Stimulated activated effector memory CD8-positive, alpha-beta T cell treated with anti-CD3 and anti-CD28 coated beads, Interleukin-12 subunit alpha, Interleukin-12 subunit beta, amount 100 ng/mL, for 72 hours (primary cell): Measurements from ENCODE around the gene METRNL.
"Not testable (repeated sequence)": the region's sequence is repeated elsewhere in the genome, so short reads cannot be mapped to it uniquely, and the experiment has no call there.

Experiments
- ATAC-seq: fragments of 150-1000 bp; cut with Tn5 transposase; 2 replicates; pipeline ENCODE4 v1.10.0; 2021
- DNase-seq, 2 donors: peaks; one replicate each; pipeline ENCODE4 v3.0.0; 2021 to 2022; ENCODE audit warnings: low spot score in 2 of 2
- H3K27ac Mint-ChIP-seq: one replicate; pipeline ENCODE4 v1.8.0; 2022; ENCODE audit warnings: mild to moderate bottlenecking, mixed read lengths
- H3K36me3 Mint-ChIP-seq: one replicate; pipeline ENCODE4 v1.8.0; 2022; ENCODE audit warnings: mild to moderate bottlenecking, mixed read lengths
- H3K4me1 Mint-ChIP-seq: one replicate; pipeline ENCODE4 v1.8.0; 2022; ENCODE audit warnings: mixed read lengths
- H3K4me3 Mint-ChIP-seq: one replicate; pipeline ENCODE4 v1.8.0; 2022; ENCODE audit warnings: mild to moderate bottlenecking, mixed read lengths
- H3K9me3 Mint-ChIP-seq: one replicate; pipeline ENCODE4 v1.8.0; 2022; ENCODE audit warnings: mixed read lengths

The METRNL gene

DNA sequence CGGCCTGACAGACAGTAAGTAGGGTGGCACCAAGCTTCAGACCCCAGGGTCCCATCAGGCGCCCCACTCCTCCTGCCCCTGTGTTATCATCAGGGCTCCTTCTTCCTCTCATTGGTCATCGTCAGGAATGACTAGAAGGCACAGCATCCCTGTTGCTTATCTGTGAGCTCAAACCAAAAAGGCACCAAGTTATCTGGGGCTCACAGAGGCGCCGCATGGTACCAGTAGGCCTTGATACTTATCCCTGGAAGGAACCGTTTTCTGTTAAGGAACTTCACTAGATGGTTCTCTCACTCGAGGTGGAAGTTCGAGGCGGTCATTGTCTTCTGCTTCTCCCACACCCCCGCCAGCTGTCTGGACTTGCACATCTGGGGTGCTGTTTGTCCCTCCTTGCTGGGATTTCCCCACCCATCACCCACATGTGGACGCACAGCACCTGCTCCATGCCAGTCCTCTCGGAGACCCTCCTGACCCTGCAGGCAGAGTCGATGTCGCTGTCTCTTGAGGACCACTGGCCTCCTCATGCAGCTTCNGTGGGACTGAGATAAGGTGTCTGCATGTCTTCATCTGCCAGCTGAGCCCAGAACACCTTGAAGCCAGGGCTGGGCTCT, 52.1 kb downstream of the METRNL start:
- peak overlapping the region; percentile 82 for H3K27ac Mint-ChIP-seq
- DNase-seq, result no peak
- no peak overlapping the region for H3K4me3 Mint-ChIP-seq

DNA sequence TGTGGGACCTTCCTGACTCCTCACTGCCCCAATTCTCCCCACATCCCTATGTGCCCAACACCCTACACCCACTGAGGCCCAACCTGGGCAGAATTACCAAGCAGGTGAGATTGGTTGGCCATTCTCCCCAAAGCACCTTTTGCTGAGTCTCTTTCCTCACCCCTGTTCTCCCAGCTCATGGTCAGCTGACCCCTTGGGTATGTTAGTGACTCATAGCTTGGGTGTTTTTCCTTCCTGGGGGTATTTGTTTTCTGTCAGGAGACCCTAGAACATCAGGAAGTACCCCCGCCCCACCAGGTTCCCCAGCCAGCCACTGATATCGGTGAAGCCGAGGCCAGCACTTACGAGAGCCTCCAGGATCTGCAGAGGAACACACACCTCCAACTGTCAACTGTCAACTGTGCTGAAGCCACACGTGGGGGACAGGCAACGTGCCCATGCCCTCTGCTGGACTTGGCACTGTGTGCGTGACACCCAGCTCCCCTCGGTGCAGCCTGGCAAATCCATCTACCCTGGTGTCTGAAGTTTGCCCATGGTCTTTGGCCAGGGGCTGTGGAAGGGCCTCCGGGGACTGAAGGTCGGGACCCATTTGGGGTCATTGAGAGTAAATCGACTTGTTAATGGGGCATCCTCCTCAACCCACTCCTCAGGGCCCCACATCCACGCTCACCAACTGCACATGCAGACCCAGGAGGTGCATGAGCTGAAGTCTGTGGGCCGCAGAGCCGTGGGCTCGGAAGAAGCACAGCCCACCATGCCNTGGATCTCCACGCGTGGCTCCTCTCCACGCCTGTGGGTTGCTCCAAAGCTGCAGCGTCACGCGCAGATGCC, 53.1 kb downstream of the METRNL start:
- DNase-seq, result no peak
- Mint-ChIP-seq H3K27ac (peak overlapping the region; percentile 82), H3K36me3 (no peaks in the 10 kb centered on the region), H3K4me1 (peaks cover 18% of the 10 kb centered on the region), H3K9me3 (no peaks in the 10 kb centered on the region), H3K4me3 (no peak overlapping the region)
- ATAC-seq, result no peak

More for the DNA sequence above, 52.1 kb downstream of the METRNL start:
- Mint-ChIP-seq H3K36me3 (peaks cover 6% of the 10 kb centered on the region), H3K4me1 (peaks cover 18% of the 10 kb centered on the region), H3K9me3 (no peaks in the 10 kb centered on the region)
- ATAC-seq, result no peak

DNA sequence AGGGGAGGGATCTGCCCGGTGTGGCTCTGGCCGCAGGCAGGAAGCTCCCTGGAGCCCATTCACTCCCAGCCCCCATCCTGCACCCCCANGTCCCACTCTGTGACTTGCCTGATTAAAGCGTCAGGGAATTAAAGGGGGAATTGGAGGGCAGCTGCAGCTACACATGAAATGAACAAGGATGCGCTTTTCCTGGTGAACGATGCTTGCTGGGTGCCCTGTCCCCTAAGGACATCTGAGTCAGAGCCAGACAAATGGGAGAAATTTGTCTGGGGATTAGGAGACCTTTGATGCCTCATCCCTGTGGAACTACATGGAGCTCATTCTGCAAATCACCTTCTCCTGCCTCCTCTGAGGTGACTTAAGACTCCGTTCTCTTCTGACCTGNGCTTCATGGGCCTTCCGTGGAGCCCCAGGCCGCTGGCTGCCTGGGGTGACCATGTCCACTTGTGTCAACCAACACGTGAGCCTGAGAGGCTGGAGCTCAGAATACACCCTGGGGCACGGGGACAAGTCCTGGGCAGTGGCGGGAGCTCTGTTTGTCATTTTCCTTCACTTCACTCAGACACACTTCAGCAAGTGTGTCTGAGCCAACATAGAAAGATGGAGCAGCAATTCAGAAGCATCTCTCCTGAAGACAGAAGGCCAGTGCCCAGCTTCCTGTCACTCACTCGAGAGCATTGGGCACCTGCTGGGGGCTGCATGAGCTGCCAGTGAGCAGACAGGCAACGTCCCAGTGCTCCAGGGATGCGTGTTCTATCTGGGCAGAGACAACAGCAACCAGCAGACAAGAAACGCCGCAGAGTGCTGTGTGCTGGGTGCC, 54.1 kb downstream of the METRNL start:
- no peak for DNase-seq
- no peaks in the 10 kb centered on the region for H3K9me3 Mint-ChIP-seq
- H3K4me1 Mint-ChIP-seq, result peaks cover 18% of the 10 kb centered on the region
- no peaks in the 10 kb centered on the region for H3K36me3 Mint-ChIP-seq
- no peak overlapping the region for H3K27ac Mint-ChIP-seq
- no peak for ATAC-seq
- H3K4me3 Mint-ChIP-seq, result no peak overlapping the region

DNA sequence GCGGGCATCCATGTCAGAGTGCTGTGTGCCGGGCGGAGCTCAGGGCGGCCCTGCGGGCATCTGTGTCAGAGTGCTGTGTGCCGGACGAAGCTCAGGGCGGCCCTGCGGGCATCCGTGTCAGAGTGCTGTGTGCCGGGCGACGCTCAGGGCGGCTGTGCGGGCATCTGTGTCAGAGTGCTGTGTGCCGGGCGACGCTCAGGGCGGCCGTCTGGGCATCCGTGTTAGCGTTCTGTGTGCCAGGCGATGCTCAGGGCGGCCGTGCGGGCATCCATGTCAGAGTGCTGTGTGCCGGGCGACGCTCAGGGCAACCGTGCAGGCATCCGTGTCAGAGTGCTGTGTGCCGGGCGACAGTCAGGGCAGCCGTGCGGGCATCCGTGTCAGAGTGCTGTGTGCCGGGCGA, 55.0 kb downstream of the METRNL start:
- ATAC-seq, H3K4me3 Mint-ChIP-seq, DNase-seq, H3K36me3 Mint-ChIP-seq, H3K9me3 Mint-ChIP-seq, H3K27ac Mint-ChIP-seq: not testable (repeated sequence)
- peaks cover 18% of the 10 kb centered on the region for H3K4me1 Mint-ChIP-seq

DNA sequence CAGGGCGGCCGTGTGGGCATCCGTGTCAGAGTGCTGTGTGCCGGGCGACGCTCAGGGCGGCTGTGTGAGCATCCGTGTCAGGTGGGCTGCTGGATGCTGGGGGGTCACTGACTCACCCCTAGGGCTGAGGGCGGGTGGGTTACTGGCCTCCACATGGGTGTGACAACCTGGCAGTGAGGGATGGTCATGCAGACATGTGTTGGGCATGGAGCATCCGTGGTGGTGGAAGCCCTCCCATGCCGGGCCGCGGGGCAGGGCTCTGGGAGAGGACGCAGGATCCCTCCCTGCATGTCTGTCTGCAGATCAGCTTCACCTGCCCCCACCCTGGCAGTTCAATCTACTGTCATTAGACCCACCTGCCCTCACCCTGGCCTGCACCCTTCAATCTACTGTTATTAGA, 56.3 kb downstream of the METRNL start:
- H3K4me1 Mint-ChIP-seq, result peaks cover 17% of the 10 kb centered on the region
- no peak for DNase-seq
- no peak overlapping the region for H3K4me3 Mint-ChIP-seq
- H3K27ac Mint-ChIP-seq, result no peak overlapping the region
- no peak for ATAC-seq
- H3K9me3 Mint-ChIP-seq, result no peaks in the 10 kb centered on the region
- H3K36me3 Mint-ChIP-seq, result no peaks in the 10 kb centered on the region

DNA sequence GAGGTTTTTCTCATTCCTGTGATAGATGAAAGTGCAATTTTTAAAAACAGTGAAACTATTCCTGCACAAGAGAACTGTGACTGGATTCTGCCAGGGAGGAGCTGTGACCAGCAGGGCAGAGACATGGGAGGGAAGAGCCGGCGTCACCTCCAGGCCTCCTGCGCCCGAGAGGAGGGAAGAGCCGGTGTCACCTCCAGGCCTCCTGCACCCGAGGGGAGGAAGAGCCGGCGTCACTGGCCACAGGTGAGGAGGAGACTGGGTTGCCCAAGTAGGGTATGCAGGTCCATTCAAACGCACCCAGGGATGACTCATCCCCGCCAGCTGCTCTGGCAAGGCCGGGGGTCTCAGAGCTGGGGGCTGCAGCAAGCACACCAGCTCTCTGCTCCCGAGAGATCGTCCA, 56.7 kb downstream of the METRNL start:
- H3K27ac Mint-ChIP-seq, result no peak overlapping the region
- H3K36me3 Mint-ChIP-seq, result no peaks in the 10 kb centered on the region
- H3K9me3 Mint-ChIP-seq, result no peaks in the 10 kb centered on the region
- H3K4me1 Mint-ChIP-seq, result peaks cover 13% of the 10 kb centered on the region
- DNase-seq, result no peak
- no peak overlapping the region for H3K4me3 Mint-ChIP-seq
- no peak for ATAC-seq

- ATAC-seq (no peak), DNase-seq (no peak)
- Mint-ChIP-seq H3K4me1 (peaks cover 9% of the 10 kb centered on the region), H3K36me3 (no peaks in the 10 kb centered on the region), H3K9me3 (no peaks in the 10 kb centered on the region), H3K4me3 (no peak overlapping the region), H3K27ac (no peak overlapping the region)
Measured at GRCh38 chr17:83136931-83137330, 57.5 kb downstream of the METRNL start.

- Mint-ChIP-seq H3K4me3 (no peak overlapping the region), H3K9me3 (no peaks in the 10 kb centered on the region), H3K27ac (no peak overlapping the region), H3K4me1 (peaks cover 3% of the 10 kb centered on the region), H3K36me3 (no peaks in the 10 kb centered on the region)
- DNase-seq, result no peak
- ATAC-seq, result no peak
Measured at GRCh38 chr17:83137523-83137922, 58.1 kb downstream of the METRNL start.

DNA sequence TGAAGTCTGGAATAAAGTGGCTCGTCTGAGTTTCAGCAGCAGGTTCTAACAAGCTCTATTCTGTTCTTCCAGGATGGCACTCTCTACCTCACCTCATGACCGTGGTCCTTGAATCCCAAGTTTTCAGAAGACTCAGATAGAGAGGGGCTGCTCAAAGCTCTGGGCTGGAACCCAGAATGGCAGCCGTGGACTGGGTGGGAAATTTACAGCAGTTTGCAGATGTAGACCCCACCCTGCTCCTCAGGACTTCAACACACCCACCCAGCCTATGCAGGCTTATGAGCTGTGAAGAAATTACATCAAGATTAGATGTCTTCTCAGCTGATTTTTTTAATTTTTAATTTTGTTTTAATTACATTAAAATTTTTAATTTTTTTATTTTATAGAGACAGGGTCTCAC, 59.4 kb downstream of the METRNL start:
- ATAC-seq, result no peak
- no peak overlapping the region for H3K4me3 Mint-ChIP-seq
- no peak for DNase-seq
- no peaks in the 10 kb centered on the region for H3K9me3 Mint-ChIP-seq
- H3K36me3 Mint-ChIP-seq, result no peaks in the 10 kb centered on the region
- H3K27ac Mint-ChIP-seq, result no peak overlapping the region
- H3K4me1 Mint-ChIP-seq, result no peaks in the 10 kb centered on the region

DNA sequence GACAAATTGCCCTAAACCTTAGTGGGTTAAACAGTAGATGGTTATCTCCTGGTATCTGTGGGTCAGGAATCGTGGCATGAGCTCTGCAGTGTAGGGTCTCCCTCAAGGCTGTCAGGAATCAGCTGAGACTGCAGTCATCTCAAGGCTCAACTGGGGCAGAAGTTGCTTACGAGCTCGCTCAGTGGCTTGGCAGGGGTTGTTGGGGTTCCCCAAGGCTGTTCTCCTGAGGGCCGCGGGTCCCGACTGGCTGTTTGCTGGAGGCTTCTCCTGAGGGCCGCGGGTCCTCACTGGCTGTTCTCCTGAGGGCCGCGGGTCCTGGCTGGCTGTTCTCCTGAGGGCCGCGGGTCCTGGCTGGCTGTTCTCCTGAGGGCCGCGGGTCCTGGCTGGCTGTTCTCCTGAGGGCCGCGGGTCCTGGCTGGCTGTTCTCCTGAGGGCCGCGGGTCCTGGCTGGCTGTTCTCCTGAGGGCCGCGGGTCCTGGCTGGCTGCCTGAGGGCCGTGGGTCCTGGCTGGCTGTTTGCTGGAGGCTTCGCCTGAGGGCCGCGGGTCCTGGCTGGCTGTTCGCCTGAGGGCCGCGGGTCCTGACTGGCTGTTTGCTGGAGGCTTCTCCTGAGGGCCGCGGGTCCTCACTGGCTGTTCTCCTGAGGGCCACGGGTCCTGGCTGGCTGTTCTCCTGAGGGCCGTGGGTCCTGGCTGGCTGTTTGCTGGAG, 60.3 kb downstream of the METRNL start:
- H3K27ac Mint-ChIP-seq, H3K4me1 Mint-ChIP-seq, H3K9me3 Mint-ChIP-seq, H3K4me3 Mint-ChIP-seq, ATAC-seq, H3K36me3 Mint-ChIP-seq: not testable (repeated sequence)
- peak in 1 of 2 donors; percentile 38 for DNase-seq

DNA sequence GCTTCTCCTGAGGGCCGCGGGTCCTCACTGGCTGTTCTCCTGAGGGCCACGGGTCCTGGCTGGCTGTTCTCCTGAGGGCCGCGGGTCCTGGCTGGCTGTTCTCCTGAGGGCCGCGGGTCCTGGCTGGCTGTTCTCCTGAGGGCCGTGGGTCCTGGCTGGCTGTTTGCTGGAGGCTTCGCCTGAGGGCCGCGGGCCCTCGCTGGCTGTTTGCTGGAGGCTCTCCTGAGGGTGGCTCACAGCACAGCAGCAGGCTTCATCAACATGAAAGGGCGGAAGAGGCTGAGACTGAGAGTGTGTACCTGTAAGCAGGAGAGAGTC, 60.8 kb downstream of the METRNL start:
- not testable (repeated sequence) for H3K36me3 Mint-ChIP-seq, H3K27ac Mint-ChIP-seq, H3K4me3 Mint-ChIP-seq, H3K9me3 Mint-ChIP-seq, DNase-seq, ATAC-seq, H3K4me1 Mint-ChIP-seq

DNA sequence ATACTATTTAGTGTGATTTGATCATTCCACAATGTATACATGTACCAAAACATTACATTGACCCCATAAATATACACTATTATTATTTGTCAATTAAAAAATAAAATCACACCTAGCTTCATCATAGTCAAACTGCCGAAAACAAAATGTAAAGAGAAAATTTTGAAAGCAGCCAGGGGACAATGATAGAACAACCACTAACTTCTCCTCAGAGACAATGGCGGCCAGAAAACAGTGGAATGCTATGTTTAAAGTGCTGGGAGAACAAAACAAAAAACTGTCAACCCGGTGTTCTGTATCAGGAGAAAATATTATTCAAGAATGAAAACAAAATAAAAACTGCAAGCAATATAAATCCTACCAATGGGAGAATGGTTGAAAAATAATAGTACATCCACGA, 63.2 kb downstream of the METRNL start:
- Mint-ChIP-seq H3K4me1 (no peaks in the 10 kb centered on the region), H3K27ac (no peak overlapping the region), H3K36me3 (no peaks in the 10 kb centered on the region), H3K4me3 (no peak overlapping the region), H3K9me3 (no peaks in the 10 kb centered on the region)
- DNase-seq (no peak), ATAC-seq (no peak)

DNA sequence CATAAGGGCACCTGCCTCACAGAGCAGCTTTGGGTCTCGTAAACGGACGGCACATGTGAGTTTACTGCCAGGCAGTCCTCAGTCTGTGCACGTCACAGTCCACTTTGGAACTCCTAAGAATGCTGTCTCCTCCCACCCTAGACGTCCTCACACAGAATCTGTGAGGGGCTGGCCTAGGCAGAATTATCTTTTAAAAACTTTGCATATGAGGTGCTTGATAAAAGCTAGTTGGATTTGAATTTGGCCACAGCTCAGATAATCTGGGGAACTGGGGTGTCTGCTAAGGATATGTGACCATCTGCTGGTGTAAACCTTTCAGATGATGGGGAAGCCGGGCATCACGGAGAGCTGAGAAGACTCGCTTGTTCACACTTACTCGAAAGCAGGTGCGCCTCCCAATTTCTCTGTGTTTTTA, 64.4 kb downstream of the METRNL start:
- ATAC-seq (no peak), DNase-seq (peak in 1 of 2 donors; percentile 41)
- no peaks in the 10 kb centered on the region for H3K9me3 Mint-ChIP-seq
- H3K4me3 Mint-ChIP-seq, result no peak overlapping the region
- H3K27ac Mint-ChIP-seq, result peak overlapping the region; percentile 3
- H3K36me3 Mint-ChIP-seq, result no peaks in the 10 kb centered on the region
- peaks cover 6% of the 10 kb centered on the region for H3K4me1 Mint-ChIP-seq
